HG03039 (cell line): ENCODE data around the gene RHOH.
"Not testable (repeated sequence)": the region's sequence is repeated elsewhere in the genome, so short reads cannot be mapped to it uniquely, and the experiment has no call there.

Experiments
- ATAC-seq: cut with Tn5 transposase; IDR thresholded peaks from one replicate; pipeline ENCODE4 v1.9.1; 2021; ENCODE audit warnings: mild to moderate bottlenecking, moderate library complexity; ENCODE audit not compliant: unreplicated experiment

Gene RHOH, protein sequence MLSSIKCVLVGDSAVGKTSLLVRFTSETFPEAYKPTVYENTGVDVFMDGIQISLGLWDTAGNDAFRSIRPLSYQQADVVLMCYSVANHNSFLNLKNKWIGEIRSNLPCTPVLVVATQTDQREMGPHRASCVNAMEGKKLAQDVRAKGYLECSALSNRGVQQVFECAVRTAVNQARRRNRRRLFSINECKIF

DNA sequence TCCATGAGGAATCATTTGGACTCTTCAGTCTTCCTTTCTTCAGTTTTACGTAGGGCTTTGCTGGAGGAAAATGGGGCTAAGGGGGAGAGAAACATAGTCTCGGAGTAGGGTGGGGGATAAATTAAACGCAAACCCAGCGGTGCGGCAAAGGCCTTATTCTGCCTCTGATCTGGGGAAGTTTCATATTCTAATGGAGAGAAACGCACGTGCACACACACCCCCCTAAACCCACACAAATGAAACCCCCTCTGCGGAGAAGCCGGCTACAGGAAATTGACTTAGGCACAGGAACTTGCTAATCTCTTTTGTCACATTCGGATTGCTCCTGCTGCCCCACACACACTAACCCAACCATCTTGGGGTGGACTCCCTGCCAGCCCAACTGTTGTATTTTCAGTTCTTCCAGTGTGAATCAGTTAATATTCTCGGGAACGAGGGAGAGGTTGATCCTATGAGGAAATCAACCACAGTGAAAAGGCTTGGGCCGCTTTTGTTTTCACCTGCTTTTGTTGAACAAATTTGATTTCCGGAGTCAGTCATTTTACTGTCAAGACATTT is at the start of gene RHOH:
RHOH (plus strand) TSS at position 308 of the 558 bp plus-strand sequence. CDS start 46,356 bp downstream, outside the sequence.
- ATAC-seq: no peak

DNA sequence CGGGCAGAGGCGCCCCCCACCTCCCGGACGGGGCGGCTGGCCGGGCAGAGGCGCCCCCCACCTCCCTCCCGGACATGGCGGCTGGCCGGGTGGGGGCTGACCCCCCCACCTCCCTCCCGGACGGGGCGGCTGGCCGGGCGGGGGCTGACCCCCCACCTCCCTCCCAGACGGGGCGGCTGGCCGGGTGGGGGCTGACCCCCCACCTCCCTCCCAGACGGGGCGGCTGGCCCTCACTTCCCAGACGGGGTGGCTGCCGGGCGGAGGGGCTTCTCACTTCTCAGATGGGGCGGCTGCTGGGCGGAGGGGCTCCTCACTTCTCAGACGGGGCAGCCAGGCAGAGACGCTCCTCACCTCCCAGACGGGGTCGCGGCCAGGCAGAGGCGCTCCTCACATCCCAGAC is 49.3 kb upstream of the RHOH start:
- not testable (repeated sequence) for ATAC-seq

DNA sequence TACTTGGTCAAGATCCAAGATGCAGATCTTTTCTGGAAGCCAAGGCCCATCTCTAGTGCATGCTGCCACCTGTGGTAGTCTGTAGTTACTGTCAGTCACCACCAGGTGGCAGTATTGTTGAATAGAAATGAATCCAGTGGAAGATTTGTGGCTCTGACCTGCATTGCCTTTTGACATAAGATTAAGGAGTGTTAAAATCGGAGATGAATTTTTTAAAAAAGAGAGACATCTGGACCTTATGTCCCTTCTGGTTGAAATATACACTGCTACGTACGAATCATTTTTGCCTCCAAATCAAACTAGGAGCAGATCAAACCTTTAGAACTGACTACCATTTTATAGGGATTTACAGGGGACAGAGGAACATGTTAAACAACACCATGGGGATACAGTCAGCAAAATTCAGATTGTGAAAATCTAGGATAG is 46.9 kb upstream of the RHOH start:
- no peak for ATAC-seq

DNA sequence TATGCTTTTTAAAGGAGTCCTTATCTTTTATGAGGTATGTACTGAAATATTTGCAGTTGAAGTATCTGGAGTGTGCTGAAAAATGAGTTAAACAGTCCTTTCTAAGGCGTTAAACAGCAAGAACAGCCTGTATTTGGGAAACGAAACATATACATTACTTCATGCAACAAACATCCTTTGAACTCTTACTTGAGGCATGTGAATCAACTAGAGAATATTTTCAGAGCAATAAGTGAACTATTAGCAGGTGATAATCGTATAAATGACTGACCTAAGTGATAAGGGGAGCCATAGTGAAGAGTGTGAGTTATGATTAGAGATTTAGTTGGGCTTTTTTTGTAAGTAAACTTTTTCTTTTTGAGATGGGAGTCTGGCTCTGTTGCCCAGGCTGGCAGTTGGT is 45.9 kb upstream of the RHOH start:
- ATAC-seq: no peak

DNA sequence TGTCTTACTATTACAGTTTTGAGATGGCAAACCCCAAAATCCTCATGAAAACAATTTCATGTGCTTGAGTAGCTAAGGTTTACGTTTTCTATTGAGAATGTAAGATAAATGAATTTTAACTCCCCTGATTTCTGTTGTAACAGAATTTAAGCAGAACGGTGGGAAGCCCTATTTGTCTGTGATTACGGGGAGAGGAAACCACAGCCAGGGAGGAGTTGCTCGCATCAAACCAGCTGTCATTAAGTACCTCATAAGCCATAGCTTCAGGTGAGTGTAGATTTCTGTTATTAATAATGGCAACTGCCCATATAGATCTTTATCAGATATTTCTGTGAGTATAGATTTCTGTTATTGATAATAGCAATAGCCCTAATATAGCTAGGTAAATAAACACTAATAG is 44.2 kb upstream of the RHOH start:
- no peak for ATAC-seq

DNA sequence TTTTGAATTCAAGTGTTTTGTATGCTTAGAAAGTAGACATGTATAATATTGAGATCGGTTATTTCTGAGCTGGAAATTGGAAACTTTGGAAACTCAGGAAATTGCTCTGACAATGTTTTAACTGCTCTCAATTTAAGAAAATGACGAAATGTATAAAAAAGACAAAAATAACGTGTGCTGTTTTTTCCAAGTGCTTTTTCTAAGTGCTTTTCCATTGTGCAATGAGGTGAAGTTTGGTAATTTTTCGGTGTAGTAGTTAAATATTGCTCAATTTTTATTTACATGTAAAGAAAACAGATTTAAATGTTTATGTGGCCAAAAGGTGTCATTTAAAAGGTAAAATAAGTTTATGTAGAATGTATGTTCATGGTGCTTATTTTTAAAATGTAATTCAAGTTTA is 39.4 kb upstream of the RHOH start:
- no peak for ATAC-seq

DNA sequence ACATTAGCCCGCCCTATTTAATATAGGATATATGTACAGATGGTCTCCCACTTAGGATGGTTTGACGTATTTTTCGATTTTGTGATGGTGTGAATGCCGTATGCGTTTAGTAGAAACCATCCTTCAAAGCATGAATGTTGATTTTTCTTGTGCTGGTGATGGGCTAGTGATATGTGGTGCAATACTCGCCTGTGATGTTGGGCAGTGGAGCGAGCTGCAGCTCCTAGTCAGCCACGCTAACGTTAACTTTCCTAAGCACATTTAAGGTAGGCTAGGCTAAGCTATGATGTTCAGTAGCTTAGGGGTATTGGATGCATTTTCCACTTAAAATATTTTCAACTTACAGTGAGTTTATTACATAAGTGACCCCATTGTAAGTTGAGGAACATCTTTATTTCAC is 36.6 kb upstream of the RHOH start:
- no peak for ATAC-seq

DNA sequence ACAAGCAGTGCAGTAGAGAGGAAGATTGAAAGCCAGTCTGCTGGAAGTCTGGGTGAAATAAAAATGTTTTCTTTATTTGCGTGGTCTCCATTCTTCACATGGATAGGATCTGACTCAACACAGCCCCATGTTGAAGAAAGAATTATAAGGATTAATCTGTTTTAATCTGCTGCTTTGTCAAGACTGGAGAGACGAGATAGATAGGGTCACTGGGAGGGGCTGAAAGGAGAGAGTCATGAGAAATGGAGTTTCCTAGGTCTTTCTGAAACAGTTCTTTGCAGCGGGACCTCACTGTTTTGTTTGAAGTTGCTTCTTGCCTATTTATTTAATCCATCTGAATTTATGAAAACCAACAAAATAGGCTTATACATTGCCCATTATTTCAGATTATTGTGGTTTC is 32.4 kb upstream of the RHOH start:
- ATAC-seq: no peak

DNA sequence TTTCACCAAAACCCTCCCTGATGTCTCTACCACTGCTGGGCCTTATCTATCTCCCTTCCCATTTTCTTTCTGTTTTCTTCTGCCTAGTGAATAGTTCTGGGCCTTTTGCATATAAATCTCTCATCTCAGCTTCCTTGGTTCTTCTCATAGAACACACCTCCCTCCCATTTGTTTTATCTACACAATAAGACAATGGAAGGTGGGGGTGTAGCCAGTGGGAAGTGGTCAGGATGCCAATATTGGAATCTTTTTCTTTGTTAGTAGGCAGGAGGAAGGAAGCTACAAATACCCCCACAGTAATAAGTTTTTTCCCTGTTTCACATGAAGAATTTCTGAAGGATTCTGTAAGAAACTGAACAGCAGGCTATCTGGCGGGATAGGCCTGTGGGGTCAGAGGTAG is 30.9 kb upstream of the RHOH start:
- no peak for ATAC-seq

DNA sequence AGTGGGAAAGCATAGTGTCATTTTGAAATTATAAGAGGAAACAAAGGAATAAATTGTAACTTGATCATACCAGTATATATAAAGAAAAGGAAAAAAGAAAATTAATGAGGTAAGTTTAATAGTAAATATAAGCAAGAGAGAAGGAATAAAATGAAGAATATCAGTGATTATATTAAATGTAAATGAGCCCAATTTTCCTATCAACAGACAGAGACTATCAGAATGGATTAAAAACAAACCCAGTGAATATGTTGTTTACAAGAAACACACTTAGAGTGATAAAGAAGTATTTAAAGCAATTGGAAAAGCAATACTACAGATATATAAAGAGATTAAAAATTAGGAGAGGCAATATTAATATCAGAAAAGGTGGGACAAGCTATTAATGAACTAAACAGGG is 28.8 kb upstream of the RHOH start:
- no peak for ATAC-seq

DNA sequence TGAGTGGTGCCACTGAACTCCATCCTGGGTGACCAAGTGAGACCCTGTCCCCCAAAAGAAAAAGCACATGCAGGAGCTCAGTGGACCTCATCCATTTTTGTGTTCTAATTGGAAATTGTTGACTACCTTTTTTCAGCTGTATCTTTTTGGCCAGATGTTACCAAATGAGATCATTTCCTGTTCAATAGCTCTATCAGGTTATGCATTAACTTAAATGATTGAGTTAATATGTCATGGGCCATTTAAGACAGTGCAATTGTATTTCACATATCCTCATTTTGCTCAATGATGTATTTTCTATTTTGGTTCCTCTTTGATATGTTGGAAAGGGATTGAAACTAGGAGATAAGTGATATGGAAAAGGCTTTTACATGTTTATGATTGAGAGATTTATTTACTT is 26.2 kb upstream of the RHOH start:
- no peak for ATAC-seq

DNA sequence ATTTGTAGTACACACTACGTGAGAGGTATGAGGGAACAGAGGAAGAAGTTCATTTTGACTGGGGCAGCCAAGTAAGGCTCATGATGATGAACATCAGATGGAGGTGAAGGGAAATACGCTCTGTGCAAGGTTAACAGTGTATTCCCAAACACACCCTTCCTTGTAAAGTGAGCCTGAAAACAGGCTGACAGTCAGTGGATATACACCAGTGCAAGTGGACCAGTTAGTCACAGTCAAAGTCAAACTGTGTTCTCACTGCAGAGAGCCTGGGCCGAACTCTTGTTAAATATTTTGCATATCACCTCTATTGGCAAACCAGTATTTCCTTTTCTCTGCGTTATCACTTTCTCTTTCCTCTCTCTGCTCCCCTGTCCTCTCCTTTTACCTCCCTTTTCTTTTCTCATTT is 23.4 kb upstream of the RHOH start:
- ATAC-seq: peak; percentile 56

DNA sequence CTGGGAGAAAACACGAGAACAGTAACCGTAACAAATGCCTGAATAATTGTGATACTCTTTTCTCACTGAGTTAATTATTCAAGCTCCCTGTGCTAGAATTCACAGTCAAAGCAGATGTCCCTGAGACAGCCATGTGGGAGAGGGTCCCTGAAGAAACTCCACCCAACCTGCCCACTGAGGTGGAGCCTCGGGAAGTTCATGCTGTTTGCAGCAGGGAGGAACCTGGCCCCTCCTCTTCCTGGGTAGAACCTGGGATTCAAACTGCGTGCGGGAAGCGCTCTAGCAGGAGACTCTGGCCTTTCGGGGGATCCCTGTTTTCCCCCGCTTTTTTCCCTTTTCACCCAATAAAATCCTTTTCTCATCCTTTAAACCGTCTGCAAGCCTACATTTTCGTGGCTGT is 20.2 kb upstream of the RHOH start:
- no peak for ATAC-seq

DNA sequence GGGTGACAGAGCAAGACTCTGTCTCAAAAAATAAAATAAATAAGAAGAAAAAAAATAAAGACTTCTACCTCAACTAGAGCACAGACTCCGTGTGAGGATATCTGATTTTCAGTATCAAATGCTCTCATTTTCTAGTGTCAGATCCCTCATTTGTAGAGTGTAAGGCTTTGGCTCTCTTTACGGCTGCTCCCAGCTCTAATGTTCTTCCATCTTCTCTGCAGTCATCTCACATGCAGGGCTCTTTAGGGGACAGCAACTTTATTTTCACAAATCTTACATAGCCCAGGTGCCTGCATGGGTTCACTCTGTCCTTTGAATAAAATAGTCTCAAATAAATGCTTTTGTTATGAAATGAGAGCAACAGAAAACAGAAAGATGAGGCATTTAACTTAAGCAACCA is 19.2 kb upstream of the RHOH start:
- ATAC-seq: no peak

DNA sequence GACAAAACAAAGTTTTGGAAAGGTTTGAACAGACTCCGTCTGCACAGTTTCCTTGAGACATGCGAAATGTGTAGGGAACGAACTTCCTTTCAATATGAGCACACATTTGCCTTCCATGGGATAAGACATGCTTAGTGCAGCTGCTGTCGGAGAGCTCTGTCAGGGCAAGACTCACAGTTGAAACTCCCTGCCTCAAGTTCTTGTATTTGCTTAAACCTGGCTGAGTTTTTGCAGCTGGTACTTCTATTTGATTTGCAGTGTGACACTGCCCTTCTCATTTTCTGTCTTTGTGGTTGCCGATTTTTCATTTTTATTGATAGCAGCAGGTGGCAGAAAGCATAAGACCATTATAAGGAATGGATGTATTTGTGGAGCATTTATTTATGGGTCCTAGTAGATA is 18.2 kb upstream of the RHOH start:
- ATAC-seq: no peak

DNA sequence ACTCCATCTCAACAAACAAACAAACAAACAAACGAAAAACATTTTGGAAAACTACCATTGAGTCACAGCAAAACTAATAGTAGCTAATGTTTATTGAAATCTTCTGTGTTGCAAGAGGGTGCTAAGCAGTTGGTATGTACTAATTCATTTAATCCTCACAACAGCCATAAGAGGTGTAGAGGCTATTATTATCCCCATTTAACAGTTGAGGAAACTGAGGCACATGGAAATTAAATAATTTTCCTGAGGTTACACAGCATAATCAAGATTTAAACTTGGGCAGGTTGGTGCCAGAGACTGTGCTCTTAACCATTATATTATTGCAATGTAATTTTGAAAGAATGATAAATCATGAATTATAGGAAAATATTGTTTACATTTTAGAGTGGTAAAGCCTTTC is 17.5 kb upstream of the RHOH start:
- ATAC-seq: no peak

DNA sequence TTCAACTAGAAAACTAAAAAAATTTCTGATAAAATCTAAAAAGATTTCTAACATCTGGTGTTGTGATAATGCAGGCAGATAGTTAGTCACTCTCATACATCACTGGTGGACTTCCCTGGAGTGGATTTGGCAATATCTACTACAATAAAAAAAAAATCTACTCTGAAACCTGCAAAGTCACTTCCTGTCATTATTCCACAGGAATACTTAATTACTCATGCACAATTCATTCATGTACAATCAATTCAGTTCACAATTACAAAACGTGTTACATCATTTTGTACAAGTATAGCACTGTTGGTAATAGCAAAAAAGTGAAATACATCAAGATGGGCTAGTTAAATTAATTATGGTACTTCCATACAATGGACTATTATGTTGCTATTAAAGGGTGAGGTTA is 16.5 kb upstream of the RHOH start:
- no peak for ATAC-seq

DNA sequence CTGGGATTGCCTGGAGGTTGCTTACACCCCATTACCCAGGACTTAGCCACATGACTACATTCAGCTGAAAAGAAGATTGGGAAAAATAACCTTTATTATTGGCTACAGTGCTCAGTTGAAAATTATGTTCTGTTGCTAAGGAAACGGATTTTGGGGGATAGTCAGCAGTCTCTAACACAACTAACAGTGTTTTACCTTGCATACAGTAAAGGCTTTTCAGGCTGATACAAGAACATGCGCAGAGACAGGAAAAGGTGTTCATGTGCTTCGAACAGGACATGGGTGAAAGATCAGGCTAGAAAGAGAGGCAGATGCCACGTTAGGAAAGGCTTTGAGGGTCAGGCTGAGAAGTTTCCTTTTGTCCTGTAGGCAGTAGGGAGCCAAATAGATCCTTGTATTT is 14.8 kb upstream of the RHOH start:
- ATAC-seq: no peak

DNA sequence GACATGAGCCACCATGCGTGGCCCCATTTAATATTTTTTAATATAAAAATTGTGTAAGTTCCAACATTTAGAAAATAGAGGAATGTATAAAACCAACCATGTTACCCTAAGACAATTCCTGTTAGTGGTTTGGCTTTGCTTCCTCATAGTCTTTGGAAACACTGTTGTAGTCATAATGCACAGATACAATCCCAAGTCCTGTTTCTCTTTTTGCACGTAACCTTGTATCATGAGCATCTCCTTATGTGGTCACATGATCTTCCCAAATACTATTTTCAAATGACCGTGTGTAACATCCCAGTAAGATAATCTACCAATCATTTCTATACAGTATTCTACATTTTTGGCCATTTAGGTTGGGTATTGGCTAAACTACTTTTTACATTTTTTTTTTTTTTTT is 13.9 kb upstream of the RHOH start:
- ATAC-seq: no peak

DNA sequence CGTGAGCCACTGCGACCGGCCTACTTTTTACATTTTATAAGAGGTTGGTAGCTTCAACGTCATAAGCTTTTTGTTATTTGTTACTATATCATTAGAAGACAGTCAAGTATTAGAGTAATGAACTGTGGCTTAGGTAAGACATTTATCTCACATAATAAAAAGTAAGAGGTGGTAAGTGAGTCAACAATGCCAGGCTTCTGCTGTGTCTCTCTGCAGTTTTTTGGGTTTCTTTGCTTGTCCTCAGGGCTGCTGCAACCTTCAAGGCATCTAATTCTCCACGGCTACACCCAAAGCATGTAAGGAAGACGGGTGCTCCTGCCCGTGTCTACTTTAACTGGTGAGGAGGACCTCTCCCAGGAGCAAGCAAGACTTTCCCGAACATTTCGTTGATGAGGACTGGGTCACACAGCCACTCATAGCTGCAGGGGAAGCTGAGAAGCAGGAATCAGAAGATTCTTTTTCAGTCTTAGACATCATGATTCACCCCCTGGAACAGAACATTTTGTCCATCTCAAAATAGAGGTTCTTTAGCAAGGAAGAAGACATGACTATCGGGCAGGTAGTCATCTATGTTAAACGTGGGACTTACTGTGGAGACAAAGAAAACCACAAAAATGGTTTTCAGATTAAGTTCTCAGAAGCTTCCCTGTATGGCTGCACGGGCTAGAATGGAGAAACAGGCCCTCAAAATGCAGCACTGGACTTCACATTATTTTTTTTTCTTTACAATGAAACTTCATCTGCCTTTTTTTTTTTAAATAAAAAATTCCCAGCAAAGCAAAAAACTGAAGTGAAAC is 13.0 kb upstream of the RHOH start:
- no peak for ATAC-seq

DNA sequence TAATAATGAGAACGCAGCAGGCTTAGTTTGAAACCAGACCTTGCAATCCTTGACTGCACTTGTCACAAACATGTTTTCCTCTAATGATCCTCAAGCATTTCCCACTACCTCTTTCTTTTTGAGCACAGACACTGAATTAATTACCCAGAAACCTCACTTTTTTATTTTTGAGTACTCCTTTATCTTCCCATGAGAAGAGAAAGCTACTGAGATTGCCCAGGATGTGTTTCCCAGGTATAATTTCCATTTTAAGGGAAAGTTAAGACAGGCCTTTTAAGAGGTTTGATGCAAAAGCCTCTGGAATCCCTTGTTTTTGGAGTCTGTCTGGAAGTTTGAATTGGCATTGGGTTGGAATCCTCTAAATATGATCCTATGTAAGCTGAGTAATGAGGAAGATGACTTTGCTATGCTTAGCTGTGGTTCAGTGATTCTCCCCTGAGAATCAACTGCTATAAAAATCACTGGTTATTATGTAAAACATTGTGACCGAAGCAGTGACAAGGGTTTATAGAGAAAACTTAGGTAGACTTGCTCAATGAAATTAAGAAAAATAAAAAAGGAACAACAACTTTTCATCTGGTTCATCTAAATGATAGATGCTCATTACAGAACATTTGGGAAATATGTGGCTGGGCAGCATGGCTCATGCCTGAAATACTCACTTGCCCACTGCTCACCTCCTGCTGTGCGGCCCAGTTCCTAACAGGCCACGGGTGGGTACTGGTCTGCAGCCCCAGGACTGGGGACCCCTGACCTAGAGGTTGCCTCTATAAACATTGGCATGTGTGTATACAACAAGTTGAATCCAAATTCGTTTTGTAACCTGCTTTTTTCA is 10.8 kb upstream of the RHOH start:
- ATAC-seq: no peak

DNA sequence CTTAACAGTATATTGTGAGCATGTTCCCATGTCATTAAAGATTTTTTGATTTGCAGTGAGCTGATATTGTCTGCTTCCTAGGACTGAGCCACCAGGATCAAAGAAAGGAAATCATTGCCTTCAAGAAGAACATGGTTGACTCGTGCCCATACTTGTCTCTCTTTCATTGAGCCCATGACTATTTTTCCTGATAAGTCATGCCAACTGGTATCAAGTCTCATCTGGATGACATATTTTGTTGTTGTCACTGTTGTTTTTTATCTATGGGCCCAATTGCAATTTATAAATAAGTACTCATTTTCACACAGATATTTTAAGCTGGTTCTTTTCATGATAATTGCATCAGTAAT is 10.2 kb upstream of the RHOH start:
- no peak for ATAC-seq
